Smooth muscle cell of the brain vasculature (primary cell): Measurements from ENCODE around the gene CSNK2A1.
"Not testable (repeated sequence)": the region's sequence is repeated elsewhere in the genome, so short reads cannot be mapped to it uniquely, and the experiment has no call there.

ENCODE experiments used
- DNase-seq: peaks from one replicate; pipeline ENCODE4 v3.0.0-alpha.2; 2012; ENCODE audit warnings: low read depth, low spot score

CSNK2A1 gene

DNA sequence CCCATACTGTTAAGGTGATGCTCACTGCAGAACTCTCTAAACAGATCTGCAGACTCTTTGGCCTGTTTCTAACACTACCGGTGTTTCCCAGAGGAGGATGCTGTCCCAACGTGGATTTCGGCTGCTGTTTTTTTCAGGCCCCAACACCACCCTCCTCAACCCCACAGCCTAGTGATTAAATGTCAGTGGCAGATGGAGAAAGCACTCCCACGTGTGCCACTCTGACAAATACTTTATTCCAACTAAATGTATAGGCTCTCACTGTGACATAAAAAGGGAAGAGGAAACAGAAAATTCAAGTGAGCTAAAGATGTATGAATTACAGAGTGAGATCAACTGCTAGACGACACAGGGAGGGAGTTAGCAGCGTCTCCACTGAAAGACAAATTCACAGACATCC is 84.8 kb downstream of the CSNK2A1 start:
- DNase-seq, result no peak

DNA sequence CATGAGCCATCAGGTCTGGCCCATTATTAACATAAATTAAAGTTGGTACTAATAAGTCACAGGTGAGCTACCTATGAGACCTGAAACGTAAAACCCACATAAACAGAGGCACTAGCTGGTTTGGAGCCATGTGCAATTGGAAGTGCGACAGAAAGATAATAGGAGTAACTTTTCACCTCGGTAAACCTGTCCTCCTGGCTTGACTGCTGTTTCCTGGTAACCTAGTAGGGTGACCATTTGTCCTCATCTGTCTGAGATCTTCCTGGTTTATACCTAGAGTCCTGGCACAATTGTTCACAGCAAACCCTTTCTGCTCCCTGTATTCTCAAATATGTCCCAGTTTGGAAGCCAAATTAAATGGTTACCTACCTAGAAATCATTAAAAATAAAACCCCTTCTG is 88.6 kb downstream of the CSNK2A1 start:
- no peak for DNase-seq

GRCh38 chr20:452021-452420 is 91.6 kb downstream of the CSNK2A1 start:
- DNase-seq, result not testable (repeated sequence)

DNA sequence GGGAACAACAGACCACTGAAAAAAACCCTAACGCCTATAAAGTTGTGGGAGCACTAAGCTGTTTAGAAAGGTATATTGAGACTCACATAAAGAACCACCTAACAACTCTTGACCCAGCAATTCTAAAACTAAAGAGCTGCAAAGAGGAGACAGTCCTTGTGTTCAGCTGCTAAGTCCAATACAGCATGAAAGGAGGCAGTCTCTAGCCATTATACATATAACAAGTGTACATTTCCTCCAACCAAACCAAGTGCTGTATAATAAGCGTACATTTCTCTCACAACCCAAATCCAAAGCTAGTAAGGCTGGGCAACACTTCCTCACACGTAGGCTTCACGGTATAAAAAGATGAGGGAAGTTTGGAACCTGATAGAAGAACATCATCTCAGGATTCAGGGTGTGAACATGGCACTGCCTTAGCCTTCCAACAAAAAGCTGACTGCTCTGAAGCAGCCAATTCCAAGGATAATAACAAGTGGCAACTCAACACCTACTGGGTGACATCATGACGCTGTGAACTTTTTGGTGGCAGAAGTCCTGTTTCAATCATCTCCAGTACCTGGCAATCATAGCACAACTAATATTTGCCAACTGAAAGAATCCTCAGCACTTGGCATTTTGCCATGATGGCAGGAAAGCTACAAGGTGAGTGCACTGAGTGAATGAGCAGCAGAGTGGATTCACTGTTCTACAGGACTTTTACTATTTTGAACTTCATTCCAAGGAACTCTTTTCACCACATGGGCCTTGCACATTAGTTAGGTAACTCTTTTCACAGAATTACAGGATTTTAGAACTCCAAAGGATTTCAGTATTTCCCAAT is 97.9 kb downstream of the CSNK2A1 start:
- DNase-seq, result no peak

DNA sequence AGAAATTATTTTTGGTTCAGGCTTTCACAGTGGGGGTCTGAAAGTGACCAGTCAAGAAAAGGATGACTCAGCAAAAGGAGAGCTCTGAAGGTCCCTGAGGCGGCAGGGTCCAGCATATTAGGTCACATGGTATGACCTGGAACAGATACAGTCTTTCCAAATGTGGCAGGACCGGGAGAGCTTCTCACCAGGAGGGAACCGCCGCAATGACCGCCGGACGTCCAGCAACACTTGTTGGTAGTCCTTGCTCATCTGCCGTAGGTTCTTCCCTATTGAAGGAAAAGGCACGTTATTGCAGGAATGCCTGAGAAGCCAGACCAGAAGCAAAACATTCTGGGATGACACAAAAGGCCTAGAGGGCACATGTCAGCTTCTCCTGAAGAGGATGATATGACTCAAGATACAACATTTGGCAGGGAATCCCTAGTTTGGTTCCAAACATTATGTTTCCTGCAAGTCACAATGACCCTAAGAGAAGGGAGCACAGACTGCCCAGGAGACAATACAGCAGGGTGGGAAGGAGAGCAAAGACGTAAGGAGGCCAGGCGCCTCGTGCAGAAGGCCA is 98.6 kb downstream of the CSNK2A1 start:
- peak; percentile 43 for DNase-seq

DNA sequence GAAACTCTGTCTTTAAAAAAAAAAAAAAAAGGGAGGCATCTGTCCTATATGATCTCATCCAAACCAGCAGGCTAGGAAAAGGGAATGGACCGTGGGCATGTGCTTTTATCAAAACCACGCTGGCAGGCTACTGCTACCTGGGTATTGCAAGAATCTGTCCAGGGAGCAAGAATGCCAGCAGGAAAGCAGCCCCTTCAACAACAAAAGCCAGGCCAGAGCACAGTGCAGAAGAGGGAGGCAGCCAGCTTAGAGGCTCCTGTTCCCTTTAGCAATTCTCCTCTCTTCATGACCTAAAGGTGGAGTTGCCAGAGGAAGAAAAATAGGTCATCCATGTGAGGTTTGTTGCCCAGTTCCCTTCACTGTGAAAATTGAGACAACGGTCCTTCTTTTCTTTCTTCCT is 99.5 kb downstream of the CSNK2A1 start:
- DNase-seq, result no peak

DNA sequence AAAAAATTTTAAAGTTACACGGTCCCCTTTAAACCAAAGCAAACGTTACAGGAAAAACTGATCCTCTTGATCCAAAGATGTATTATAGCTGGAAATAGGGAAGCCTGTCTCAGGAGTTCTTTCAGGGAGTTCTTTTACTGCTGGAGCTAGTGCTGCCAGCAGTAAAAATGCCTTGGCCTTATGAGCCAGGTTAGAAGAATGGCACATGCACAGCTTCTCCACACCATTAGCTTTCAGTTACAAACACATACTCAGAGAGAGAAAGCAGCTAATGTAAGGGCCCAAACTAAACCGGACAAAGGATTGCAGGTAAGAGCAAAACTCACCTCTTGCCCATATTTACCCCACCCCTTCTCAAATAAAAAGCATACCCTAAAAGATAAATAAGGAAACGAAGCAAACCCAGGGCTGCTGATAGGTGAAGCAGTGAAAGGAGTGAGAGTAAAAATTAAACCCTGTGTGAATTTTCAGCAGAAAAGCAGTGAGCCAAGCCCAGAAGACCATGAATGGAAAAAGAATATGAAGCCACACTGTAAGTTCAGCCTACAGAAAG is 100.3 kb downstream of the CSNK2A1 start:
- DNase-seq, result no peak

DNA sequence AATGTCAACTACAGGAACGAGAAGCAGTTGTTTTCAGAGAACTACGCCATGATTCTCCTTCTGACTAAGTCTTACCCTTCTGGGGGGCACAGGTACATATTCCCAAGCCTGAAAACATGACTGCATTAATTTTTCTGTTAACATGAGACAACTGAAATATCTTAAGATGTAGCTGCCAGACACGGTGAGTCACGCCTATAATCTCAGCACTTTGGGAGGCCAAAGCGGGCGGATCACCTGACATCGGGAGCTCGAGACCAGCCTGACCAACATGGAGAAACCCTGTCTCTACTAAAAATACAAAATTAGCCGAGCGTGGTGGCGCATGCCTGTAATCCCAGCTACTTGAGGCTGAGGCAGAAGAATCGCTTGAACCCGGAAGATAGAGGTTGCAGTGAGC is 103.0 kb downstream of the CSNK2A1 start:
- no peak for DNase-seq

GRCh38 chr20:440148-440547 is 103.4 kb downstream of the CSNK2A1 start:
- DNase-seq, result no peak

GRCh38 chr20:438571-439469 is 104.8 kb downstream of the CSNK2A1 start:
- no peak for DNase-seq

DNA sequence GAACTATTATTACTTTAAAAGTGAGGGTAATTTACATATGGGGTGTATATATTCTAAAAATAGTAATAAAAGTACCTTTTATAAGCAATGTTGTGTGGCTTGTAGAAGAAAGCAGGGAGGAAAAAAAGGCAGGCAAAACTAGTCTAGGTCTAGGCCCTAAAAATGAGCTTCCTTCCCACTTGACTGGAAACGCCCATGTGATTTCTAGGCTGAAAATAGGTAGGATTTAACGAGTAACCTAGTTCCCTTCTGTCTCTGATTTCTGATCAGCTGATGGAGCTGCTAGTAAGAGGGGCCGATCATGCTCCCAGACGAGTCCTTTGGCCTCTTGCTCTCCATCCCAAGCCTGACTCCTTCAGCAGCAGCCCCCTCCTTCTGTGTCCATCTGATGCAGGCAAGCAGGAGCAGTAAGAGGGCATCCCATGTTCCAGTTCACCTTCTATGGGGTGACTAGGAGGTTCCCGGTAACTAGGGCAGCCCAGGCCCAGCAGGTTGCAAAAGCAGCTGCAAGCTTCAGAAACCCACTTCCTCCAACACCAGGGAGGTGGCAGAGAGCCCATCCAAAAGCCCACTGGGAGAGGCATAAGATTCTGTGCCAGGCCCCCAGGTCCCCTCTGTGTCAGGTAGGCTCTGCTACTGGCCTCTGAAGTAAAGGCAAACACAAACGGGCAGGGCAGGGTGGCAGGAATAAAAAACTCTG is 105.7 kb downstream of the CSNK2A1 start:
- no peak for DNase-seq

DNA sequence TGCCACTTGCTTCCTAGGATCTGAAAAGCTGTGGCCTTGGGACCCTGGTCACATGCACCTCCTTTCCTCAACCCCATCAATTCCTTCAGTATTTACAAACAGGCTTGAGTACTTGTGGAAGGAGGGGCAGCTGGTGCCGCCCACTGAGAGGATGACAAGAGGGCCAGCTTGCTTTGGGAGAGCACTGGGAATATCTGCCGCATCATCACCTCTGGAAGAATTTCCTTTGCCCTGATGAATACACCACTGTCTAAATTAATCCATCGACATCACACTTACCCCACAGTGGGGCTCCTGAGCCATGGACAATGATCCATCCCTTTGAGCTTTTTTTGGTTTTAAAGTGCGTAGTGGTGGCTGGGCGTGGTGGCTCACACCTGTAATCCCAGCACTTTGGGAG is 107.1 kb downstream of the CSNK2A1 start:
- no peak for DNase-seq

DNA sequence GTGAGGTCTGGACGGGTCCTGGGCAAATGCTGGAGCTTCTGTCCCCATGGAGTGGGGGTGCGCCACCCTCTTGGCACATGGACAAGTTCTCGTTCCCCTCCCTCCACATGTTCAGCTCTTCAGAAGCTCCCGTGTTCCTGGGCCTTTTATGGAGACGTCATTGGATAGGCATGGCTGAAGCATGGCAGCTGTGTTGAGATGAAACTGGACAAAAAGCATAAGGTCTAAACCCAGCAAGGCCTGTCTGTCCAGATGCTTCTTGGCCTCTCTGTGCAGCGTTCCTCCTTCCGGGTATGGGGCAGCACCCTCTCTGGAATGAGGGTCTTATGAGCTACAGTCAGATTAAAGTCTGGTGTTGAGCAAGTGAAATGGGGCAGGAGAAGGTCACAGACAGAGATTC is 108.0 kb downstream of the CSNK2A1 start:
- DNase-seq, result no peak

- DNase-seq, result no peak
Observed at GRCh38 chr20:434661-435419, 108.8 kb downstream of the CSNK2A1 start.

DNA sequence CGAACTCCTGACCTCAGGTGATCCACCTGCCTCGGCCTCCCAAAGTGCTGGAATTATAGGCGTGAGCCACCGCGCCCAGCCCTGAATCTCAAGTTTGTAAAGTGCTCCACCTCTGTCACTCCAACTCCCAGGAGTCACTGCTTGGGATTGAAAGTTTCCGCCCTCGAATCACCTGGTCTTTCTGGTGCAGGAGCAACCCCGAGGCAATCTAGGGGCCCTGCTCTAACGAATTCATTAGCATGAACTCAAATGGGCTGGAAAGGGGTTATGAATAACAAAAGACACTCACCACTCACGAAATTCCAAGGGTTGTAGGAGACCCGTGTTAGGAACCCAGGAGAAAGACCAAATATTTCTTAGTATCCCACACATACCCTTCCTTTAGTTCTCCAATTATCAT is 109.4 kb downstream of the CSNK2A1 start:
- no peak for DNase-seq

DNA sequence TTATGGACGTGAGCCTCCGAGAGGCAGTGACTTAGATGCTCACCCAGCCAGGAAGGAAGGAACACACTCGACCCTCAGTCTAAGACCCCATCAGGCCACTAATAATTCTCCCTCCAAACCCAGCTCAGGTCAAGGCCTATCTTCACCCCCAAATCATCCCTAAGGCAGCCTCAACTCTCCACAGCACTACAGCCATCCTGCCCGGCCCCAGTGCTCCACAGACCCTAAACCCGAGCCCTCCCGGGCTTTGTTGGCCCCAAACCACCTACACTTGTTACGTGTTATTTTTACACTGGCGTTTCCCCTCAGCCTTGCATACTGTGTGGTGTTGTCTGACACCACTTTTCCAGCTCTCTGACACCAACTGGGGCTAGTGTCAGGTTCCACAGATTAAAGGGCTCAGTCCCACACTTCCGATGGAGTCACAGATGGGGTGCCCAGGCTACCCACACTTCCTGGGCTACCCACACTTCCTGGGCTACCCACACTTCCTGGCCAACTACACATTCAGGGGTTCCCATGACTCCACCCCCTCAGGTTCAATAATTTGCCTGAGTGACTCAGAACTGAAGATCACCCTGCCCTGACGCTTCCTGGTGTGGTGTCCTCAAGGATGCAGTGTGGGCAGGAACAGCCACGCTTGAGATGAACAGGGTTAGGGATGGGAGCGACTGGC is 110.2 kb downstream of the CSNK2A1 start:
- no peak for DNase-seq

DNA sequence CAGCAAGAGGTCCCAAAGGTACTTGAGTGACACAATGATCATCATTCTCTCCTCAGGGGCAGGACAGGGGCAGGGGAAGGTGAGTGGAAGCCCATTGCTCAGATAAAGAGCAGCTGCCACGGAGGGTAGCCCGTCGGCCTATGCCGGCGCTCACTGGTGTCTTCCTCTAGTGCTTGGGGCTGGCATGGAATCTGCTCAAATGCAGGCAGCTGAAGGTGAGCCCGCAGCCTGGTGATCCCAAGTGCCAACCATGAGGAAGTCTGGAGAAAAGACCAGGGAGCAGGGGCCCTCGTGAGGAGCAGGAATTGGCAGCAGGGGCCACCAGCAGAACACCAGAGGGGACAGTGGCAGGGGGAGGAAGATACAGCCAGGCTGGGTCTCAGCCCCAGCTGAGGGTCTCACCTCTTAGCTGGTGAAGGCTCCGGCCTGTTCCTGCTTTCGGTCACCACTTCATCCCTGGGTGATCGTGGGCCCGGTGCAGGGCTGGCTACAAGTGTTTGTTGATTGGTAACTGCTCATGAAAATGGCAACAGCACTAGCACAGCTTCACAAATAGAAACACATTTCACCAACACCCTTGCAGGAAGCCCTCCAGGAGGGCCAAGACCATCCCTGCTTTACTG is 110.8 kb downstream of the CSNK2A1 start:
- no peak for DNase-seq

- no peak for DNase-seq
Observed at GRCh38 chr20:432208-432607, 111.4 kb downstream of the CSNK2A1 start.

DNA sequence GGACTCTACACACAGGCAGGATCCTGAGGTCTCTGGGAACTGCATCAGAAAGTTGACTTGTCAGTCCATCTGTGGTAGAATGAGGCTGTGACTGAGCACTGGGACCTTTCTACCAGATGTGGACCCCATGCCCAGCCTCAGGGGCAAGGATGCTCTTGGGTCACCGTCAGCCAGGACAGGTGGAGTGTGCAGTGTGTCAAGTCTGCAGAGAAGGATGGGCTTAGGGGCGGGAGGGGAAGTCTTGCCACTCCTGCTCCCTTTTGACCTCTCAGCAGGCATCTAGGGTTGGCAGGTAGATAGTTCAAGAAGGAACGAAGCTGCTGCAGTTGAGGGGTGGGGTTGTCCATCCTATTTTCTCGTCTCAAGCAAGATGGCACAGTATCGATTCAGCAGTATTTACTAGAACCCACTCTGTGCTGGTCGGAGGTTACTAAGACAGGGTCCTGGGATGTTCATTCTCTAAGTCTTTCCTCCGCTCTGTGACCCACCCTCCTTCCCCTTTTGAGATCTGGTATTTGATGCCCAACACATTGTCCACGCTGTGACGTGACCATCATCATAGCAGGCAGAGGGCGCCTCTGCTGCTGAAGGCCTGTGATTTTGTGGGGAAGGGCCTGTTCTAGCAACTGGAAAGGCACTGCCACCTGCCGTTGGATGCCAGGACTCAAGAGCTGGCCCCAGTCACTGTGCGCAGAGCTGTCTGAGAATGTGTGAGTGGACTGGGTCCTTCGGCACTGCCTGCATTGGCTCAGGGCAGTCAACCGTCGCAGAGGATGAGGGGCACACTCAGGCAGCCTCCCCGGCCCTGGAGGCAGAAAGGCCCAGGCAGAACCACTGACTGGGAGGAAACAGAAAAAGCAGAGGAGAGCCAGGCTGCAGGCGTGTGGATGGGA is 112.3 kb downstream of the CSNK2A1 start:
- no peak for DNase-seq
